NCI-H2029 treated with DMSO at 0.1 percent for 48 hours (cell line): ENCODE results near the gene UNC13B.
A peak's percentile ranks its signal among the peaks of the same experiment; 100 is the strongest.

Experiments used
- DNase-seq: peaks from one replicate; lab custom pipeline; 2025; lab: John Stamatoyannopoulos, UW

Gene UNC13B

DNA sequence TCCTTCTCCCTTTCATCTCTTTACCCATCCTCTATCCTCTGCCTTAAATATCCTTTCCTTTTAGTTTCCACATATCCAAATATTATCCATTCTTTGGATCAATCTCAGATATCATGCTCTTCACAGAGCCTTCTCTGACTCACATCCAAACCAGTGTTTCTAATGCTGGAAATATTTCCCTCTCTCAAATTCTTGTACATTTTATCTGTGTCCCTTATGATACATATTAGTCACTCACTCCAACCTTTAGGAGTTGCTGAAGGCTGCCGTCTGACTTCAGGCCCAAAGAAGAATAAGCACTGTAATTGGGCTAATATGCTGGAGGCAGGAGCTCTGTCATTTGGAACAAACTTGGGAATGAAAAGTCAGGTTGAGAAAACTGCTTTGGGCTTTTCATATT is 171.7 kb downstream of the UNC13B start:
- DNase-seq, result no peak

DNA sequence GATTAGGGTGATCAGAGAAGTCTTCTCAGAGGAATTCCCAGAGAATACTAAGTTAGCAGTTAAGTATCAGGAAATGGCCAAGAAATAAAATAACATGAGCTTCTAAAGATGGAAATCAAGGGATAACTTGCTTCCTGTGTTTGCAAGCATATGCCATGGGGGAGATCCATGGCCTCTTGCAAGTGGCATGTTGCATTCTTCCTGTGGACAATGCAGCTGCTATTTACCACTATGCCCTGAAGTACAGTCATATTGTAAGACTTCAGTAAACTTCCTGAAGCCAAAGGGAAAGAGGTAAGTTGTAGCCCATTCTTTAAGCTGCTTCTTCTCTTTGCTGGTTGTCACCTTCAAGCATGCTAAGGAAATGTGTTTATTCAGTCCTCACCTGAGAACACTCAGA is 173.4 kb downstream of the UNC13B start:
- DNase-seq, result no peak

DNA sequence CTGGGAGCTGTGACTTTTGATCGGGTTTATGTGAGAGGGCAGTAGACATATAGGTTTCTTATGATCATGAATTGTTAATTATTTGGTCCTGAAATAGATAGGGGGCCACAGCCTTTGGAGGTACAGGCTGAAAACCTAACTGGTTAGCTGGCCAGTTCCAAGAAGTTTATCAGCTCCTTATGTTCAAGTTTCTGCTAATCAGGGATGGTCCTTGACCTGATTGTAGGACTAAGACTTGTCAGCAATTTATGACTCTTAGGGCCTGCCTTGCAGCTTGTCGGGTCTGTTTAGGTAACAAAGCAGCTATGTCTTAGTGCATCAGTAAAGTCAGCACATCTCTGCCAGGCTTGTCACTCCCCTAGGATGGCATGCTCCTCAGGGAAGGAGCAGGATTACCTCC is 176.3 kb downstream of the UNC13B start:
- no peak for DNase-seq

DNA sequence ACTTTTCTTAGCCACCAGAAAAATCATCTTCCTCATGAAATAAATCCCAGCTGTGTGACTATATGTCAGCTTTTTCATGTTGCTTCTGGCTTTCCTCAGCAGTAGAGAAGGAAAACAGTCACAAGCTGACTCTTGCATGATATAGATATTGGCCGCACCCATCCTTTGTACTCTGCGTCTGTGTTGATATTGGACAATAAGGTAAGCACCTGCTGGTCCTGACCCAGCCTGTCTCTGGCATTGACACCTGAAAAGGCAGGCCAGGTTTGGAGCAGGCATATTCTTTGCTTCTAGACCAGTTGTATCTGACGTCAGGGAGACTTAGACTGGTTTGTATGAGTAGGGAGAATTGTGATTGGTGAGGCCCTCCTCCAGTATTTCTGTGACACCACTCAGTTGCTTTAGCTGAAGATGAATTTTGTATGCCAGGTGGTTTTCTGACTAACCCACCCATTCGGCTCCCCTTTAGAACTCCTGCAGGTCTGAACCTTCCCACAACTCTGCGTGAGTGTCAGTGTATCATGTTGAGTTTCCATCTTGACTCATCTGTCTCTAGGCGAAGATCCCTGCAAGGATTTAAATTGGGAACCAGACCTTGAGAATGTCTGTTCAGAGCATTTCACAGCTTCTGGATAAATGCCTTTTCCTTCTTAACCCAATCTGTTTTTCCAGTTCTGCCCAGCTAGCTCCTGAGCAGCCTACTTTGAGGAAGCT is 176.9 kb downstream of the UNC13B start:
- no peak for DNase-seq

DNA sequence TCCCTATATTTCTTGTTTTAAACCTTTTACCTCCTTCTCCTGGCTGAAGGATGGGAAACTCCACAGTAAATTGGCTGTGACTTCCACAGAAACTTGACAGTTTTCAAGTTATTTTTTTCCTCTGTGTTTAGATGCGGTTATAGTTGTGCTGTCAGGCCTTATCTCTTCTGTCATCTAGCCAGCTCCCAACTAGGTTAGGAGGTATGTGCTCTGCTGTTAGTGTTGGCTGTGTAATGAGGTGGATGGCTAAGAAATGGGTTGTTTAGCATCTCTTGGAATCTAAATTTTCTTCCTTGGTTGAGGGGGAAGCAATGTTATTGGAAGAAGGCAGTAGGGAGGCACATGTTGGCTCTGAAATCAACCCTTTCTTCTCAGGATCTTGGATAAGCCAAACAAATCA is 178.2 kb downstream of the UNC13B start:
- no peak for DNase-seq

DNA sequence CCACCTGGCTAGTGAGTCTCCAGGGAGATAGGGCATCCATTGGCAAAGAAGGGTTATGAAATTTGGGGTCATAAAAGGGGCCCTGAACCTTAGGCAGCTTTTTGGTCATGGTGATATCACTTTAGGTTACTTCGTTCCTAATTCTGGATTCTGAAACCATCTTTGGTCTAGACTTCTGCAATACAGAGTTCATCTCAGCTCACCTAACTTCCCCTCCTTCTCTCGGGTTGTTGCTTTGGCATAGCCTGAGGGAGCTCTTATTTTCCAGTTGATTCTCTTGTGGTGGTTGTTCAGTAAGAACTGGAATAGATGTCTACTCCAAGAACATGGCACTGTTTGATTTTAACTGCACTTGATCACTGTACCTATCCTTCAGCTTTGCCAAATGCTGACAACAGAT is 179.2 kb downstream of the UNC13B start:
- DNase-seq, result no peak

DNA sequence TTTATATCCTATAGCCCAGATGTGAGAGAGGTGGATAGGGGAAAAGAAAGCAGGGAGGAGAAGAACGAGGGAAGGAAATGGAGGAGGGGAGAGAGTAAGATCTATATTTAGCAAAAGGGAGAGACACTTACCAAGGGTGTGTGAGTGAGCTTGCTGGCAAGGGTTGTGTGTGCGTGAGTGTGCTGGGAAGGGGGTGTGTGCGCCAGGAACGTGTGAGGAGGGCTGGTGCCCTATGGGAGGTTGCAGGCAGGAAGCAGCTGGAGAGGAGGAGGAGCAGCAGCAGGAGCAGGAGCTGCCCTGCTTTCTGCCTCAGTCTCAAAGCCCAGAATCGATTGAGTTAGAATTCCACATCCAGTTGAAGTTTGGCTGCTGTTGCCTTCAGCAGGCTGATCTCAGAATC is 179.8 kb downstream of the UNC13B start:
- DNase-seq, result peak; percentile 59

DNA sequence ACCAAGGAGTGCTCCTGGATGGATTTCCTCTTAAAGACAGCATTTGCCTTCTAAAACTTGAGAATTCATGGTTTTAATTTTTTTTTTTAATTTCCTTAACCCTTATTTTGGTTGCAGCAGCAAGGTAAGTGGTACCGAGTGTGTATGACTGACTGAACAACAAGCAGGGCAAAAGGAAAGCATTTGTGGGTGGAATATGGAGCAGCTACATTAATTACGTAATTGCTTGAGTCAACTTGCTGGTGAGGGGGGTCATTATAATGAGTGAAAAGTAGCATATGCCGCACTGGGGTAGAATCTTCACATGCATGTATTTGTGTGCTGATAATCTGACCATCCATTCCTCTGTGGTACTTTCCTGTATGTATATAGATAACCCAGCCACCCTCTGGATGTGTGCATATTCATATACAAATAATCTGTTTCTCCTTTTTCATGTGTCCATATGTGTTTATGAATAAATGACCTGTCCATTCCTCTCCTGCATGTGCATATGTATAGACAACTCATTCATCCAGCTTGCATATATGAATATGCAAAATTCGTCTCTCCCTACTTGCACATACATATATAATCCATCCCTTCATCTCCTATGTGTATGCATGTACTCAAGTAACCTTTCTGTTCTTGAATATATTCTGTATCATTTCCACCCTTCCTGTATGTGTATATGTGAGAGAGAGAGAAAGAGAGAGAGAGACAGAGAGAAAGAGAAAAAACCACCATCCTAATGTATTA is 180.6 kb downstream of the UNC13B start:
- DNase-seq, result no peak

DNA sequence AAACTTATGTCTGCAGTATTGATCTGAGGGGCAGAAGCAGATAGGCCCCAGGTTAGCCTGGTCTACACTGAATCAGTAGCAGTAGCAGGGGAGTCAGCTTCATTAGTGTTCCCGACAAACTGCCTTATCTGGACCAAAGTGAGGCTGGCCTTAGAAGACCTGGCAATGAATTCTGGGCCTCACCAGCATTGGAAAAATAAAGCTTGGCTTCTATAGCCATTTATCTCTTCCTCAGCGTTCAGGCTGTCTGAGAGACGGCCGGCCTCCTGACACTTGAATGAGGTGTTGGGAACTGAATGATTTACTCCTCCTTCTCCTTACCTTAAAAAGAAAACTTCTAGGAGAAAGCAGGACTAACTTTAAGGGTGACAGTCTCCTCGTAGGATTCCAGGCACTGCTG is 186.3 kb downstream of the UNC13B start:
- no peak for DNase-seq

DNA sequence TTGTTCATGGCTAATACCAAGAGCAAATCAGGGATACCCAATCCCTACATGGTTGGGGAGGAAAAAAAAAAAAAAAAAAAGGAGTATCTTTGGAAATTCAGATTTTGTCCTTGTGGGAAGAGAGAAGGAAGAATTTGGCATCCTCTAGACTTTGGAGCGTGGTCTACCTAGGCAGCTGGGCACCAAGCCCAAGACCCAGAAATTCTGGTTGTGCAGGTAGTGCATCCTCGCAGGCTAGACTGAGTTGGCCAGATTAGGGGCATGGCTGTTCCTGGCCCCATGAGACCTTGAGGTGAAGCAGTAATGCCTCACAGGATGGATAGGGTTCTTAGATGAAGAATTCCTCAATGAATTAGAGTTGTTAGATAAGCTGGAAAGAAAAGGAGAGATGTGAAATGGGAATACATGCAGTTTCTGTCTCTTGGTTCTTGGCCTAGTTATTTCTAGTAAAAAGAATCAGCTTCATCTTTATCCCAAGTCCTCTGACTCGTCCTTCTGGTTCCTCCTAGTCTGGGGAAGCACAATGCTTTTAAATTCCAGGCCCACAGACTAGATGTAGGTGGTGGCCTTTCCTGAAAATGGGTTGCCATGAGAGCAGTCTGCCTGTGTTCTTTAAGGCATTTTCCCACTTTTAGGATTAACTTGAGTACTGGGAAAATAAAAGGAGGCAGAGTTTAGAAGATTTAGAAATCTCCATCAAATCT is 187.6 kb downstream of the UNC13B start:
- DNase-seq, result no peak

DNA sequence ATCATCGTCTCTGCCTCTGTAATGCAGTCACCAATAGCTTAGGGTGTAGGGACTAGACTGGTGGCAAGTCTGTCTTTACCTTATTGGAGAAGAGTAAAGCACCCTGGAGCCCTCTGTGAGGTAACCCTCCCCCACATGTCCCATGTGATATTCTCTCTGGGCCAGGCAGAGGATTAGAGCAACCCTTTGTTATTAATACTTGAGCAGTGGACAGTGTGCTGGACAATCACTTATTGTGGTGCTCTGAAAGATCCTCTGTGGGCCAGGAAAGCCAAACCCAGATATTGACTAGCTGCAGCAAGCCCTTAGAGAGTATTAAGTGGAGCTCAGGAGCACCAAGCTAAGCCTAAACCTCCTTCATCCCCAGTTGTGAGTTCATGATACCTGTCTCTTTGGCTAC is 188.4 kb downstream of the UNC13B start:
- DNase-seq, result peak; percentile 19

DNA sequence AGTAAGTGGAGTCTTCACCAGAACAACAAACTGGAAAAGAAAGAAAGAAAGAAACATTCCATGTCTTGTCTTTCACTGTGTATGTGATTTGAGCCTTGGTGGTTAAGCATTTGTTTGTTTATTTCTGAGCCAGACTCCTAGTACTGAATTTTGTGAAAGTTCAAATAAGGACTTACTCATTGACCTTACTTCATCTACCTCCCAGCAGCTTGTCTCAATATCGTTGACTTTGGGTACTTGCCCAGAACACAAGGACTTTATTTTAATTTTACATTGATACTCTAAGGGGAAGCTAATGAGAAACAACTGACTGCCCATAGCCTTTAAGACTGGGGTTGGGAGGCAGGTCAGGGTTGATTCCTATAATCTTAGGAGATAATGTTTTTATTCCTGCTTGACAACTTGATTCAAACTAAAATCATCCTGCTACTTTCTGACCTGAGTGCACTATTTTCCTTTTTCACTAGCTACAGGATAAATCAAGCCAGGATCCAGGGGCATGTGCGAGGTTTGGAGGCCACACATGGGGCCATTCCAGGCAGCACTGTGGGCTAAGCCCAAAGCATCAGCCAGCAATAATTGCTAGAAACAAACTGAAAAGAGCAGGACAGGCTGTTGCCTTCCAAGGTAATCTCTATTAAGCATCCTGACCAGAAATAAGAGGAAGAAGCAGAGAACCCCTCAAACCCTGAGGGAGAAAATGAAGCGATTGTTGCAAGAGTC is 189.2 kb downstream of the UNC13B start:
- DNase-seq, result peak; percentile 46

DNA sequence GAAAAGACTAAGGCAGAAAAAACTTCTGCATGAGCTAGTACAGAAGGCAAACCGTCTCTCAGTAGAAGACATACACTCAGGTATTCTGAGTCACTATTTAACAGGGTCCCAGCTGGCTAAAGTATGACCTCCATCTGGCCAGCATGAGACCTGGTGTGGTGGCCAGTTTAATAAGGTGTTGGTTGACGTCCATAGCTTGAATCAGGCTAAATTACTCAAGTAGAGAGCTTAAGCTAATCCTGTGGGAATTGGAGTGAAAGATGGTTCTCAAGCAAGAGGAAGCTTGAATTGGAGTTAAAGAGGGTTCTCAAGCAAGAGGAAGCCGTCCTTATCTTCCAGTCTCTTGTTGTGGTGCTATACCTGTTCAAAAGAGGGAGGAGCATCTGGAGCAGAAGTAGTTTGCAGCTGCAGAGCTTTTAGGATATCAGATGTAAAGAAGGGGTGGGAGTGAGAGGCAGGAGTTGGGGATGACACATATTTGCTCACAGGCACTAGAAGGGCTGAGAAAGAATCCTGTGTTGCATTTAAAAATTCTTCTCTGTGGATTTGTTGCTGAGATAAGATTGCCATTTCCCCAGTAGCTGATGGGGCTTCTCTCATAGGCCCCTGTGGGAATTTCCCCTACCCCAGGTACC is 192.0 kb downstream of the UNC13B start:
- DNase-seq, result no peak

DNA sequence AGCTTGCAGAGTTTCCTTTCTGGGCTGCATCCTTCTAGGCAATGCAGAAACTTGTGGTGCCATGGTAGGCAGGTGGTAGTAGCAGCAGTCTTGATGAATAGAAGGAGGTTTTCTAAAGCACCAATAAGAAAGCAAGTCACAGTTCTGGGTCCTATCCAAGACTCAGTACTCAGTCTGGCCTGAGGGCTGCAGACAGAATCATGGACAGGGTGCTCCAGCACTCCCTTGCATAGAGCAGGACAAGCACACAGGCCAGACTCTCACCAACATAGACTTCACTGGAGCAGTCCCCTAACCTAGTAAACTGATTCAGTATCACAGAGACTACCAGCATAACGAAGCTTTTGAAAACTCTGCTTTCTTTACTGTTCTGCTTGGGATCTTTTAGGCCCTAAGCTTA is 194.1 kb downstream of the UNC13B start:
- DNase-seq, result no peak

DNA sequence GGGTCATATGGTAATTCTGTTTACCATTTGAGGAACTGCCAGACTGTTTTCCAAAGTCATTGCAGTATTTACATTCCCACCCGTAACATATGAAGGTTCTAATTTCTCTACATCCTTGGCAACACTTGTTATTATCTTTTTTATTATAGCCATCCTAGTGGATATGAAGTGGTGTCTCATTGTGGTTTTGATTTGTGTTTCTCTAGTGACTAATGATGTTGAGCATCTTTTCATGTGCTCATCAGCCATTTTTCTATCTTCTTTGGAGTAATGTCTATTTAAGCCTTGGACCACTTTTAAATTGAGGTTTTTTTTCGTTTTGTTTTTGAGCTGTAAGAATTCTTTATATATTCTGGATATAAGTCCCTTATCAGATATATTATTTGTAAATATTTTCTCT is 195.3 kb downstream of the UNC13B start:
- peak; percentile 68 for DNase-seq

DNA sequence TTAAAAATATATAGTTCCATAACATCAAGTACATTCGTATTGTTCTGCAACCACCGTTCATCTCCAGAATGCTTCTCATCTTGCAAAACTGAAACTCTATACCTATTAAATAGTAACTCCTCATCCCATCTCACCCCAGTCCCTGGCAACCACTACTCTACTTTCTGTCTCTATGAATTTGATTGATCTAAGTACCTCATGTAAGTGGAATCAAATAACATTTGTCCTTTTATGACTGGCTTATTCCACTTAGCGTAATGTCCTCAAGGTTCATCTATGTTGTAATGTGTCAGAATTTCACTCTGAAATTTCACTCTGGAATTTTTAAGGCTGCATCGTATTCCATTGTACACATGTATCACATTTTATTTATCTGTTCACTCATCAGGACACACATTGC is 196.0 kb downstream of the UNC13B start:
- peak; percentile 85 for DNase-seq

DNA sequence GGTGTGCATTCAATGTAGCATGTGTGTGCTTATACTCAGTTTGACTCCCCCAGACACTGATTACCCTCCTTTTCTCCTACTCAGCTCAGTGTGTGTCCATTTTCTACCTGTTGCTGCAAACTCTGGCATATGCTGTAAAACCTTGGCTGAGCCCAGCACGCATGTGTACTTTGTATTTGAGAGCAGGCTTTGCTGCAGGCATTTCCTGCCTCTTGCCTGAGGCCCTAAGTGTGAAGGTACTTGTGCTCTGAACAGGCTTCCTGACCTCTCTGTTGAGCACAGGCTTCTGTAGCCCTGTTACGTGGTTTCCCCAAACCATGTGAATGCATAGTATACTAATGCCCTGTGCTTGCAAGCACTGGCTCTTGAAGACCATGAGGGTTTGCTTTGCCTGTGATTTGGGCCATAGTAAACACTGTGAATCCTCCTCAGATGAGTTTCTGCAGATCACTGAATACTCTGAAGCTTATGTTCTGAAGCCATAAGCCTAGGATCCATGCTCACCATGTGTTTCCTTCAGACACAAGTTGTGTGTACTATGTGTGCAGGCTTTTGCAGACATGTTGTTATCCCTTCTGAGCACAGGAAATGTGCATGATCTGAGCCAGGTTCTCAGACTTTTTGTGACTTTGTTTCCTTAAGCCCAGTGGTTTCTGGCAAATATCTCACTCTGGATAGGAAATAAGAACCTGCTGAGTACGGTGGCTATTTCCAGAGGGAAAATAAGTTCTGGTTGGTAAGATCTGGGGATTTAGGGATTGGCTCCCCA is 203.2 kb downstream of the UNC13B start:
- DNase-seq, result peak; percentile 19

DNA sequence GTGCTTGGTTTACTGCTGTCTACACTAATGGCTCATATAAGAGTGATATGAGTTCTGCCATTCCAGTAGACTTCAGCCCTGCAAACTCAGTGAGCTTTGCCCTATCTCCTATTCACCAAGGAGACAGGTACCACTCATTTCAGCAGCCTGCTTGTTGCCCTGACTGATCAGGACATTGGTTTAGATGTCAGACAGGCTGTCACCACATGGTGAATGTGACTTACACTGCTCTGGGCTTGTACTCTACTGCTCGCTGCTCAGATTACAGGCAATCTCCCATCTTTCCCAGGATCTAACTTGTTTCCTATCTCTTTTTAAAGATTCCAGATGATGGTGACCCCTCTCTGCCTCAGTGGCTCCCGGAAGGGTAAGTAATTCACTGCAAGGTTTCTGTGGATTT is 204.8 kb downstream of the UNC13B start:
- no peak for DNase-seq

DNA sequence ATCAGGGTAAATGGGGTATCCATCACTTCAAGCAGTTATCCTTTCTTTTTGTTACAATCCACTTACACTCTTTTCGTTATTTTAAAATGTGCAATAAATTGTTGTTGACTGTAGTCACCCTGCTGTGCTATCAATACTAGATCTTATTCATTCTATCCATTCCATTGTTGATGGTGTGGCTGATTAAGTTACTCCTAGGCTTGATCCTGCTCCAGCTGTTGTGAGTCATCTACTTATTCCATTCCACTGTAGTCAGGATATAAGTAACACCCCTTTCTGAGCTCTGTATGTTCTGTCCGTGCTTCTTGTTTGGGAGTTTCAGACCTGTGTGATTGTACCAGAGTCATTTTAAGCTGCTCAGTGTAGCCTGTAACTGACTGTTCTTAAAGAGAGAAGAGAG is 205.6 kb downstream of the UNC13B start:
- DNase-seq, result no peak

DNA sequence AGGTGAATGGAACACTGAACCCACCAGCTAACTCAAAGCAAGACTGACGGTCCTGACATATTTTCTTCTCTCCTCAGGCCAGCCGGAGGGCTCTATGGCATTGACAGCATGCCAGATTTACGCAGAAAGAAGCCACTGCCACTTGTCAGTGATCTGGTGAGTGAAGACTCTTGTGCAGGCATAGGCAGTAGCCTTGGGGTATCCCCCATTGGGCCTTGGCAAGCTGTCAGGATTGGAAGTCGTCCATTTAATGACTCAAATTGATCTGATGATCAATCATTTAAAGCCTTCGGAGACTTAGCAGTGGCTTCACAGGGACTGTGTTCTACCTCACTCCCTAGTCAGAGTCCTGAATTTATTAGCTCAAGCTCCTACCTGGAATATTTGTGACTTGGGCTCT is 208.4 kb downstream of the UNC13B start:
- DNase-seq, result no peak

DNA sequence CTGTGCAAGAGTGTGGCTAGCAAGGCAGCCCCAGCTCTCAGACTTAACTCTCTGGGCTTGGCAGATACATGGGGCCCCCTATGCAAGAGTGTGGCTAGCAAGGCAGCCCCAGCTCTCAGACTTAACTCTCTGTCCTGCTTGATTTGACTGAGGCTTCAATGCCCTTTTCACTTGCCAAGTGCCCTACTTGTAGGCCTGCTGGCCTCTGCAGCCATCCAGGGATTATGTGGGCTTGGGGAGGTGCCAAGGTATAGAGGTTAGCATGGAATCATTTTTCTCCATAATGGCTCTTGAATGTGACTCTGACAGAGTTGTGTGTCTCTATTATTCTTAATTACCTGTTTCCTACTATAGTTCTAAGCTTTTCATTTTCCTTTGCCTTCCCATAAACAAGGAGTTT is 212.6 kb downstream of the UNC13B start:
- DNase-seq, result peak; percentile 47
